Activated CD8-positive, alpha-beta memory T cell treated with anti-CD3 and anti-CD28 coated beads, Interleukin-2, amount 50 U/mL, for 4 hours (primary cell): ENCODE measurements around the gene PKMYT1.
"Not testable (repeated sequence)": the region's sequence is repeated elsewhere in the genome, so short reads cannot be mapped to it uniquely, and the experiment has no call there.

Experiments
- DNase-seq: peaks from one replicate; pipeline ENCODE4 v3.0.0-alpha.2; 2020

The PKMYT1 gene

GRCh38 chr16:2955779-2956578 is 24.3 kb downstream of the PKMYT1 start:
- no peak for DNase-seq

GRCh38 chr16:2955438-2955778 is 24.8 kb downstream of the PKMYT1 start:
- no peak for DNase-seq

- DNase-seq = no peak
These were observed 25.4 kb downstream of the PKMYT1 start for GRCh38 chr16:2954656-2955381.

- DNase-seq = no peak
These were observed 26.3 kb downstream of the PKMYT1 start for GRCh38 chr16:2953706-2954627.

- DNase-seq = no peak
These were observed 27.6 kb downstream of the PKMYT1 start for GRCh38 chr16:2952679-2953078.

GRCh38 chr16:2950773-2951172 is 29.5 kb downstream of the PKMYT1 start:
- no peak for DNase-seq

GRCh38 chr16:2950353-2950724 is 29.9 kb downstream of the PKMYT1 start:
- DNase-seq = no peak

GRCh38 chr16:2949705-2950352 is 30.4 kb downstream of the PKMYT1 start:
- no peak for DNase-seq

- DNase-seq = no peak
These were observed 31.2 kb downstream of the PKMYT1 start for GRCh38 chr16:2948807-2949704.

- DNase-seq = no peak
These were observed 33.6 kb downstream of the PKMYT1 start for GRCh38 chr16:2946649-2947048.

- not testable (repeated sequence) for DNase-seq
These were observed 36.5 kb downstream of the PKMYT1 start for GRCh38 chr16:2943716-2944115.

- DNase-seq = no peak
These were observed 38.2 kb downstream of the PKMYT1 start for GRCh38 chr16:2942045-2942444.

GRCh38 chr16:2939968-2940367 is 40.3 kb downstream of the PKMYT1 start:
- no peak for DNase-seq

- DNase-seq = no peak
These were observed 42.0 kb downstream of the PKMYT1 start for GRCh38 chr16:2938206-2938605.

- no peak for DNase-seq
These were observed 43.1 kb downstream of the PKMYT1 start for GRCh38 chr16:2937170-2937569.

- DNase-seq = no peak
These were observed 43.7 kb downstream of the PKMYT1 start for GRCh38 chr16:2936436-2937011.

- DNase-seq = no peak
These were observed 45.8 kb downstream of the PKMYT1 start for GRCh38 chr16:2934450-2934849.

- no peak for DNase-seq
These were observed 46.5 kb downstream of the PKMYT1 start for GRCh38 chr16:2933701-2934100.

- DNase-seq = no peak
These were observed 47.1 kb downstream of the PKMYT1 start for GRCh38 chr16:2933136-2933535.

- not testable (repeated sequence) for DNase-seq
These were observed 48.9 kb downstream of the PKMYT1 start for GRCh38 chr16:2931231-2931914.

GRCh38 chr16:2930236-2930635 is 50.0 kb downstream of the PKMYT1 start:
- DNase-seq = no peak
